GM19395 (cell line): Measurements from ENCODE around the gene TCF7L1.
"Not testable (repeated sequence)": the region's sequence is repeated elsewhere in the genome, so short reads cannot be mapped to it uniquely, and the experiment has no call there.

Experiments used
- ATAC-seq: cut with Tn5 transposase; IDR thresholded peaks from one replicate; pipeline ENCODE4 v1.9.1; 2021; ENCODE audit warnings: mild to moderate bottlenecking, moderate library complexity; ENCODE audit not compliant: unreplicated experiment

The TCF7L1 gene

DNA sequence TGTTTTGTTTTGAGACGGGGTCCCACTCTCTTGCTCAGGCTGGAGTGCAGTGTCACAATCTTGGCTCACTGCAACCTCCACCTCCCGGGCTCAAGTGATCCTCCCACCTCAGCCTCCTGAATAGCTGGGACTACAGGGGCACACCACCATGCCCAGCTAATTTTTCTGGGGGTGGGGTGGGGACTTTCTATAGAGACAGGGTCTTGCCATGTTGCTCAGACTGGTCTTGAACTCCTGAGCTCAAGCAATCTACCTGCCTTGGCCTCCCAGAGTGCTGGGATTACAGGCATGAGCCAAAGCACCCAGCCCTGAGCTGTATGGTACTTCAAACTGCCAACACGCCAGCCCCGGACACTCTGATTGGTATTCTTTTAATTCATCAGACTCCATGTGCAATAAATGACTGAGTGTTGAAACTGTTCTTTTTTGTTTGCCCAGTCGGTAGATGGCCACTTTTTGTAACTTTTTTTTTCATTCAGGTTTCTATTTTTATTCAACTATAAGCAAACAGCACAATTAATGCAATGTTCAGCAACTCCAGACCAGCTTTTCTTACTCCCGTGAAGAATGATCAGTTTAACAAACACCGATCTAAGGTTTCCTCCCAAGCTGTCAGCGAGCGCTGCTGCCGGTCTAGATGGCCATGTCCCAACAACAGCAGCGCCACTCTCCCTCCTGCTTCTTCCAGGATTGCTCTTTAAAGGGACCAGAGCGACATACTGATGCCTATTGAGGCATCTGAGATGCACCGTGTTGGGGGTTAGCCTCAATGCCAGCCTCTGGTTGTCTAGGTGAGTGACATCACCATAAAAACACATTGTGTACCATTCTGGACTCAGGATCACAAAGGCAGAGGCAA is 207.1 kb downstream of the TCF7L1 start:
- ATAC-seq: no peak

DNA sequence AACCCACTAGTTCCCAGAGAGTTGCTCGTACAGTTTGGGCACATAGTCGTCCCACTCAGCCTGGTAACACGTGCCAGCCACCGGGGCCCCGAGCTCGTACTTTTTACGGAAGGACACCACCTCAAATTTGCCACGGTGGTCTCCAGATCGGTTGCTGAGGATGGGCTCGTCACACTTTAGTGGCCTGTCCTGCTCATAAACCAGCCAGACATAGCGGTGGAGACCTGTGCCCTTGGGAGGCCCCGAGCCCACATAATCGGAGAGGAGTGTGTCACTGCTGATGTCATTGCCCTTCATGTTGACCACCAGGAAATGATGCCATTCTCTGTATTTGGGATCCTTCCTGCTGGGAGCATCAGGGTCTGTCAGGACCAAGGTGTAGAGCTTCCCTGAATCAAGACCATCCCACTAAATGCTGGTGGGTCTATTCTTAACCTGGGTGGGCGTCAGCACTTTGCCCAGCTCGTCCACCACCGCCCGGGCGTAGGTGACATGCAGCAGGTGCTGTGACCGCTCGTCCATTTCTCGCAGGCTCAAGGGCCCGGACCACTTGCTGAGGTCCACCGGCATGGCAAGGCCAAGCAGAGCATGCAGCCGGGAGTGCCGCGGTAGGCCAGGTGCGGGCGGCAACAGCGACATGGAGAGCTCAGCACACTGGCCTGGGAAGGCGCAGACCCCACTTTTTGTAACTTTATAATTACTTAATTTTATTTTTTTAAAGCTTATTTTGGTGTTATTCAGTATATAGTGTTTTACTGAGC is 208.3 kb downstream of the TCF7L1 start:
- ATAC-seq: no peak

DNA sequence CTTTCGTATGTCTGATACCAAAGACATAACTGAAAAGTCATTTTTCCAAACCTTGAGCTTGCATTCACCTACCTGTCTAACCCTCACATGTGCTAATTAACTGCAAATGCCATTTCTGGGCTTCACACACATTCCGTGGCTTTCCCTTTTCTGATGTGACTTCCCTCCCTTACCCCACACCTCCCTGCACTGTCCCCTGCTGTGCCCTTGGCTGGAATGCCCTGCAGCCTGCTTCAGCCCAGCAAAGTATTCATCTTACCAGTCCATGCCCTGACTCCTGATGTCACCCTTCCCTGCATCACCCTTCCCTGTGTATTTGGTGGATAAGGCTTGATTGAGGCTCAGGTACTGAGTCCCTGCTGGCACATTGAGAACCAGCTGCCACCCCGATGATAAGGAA is 209.0 kb downstream of the TCF7L1 start:
- ATAC-seq: no peak

DNA sequence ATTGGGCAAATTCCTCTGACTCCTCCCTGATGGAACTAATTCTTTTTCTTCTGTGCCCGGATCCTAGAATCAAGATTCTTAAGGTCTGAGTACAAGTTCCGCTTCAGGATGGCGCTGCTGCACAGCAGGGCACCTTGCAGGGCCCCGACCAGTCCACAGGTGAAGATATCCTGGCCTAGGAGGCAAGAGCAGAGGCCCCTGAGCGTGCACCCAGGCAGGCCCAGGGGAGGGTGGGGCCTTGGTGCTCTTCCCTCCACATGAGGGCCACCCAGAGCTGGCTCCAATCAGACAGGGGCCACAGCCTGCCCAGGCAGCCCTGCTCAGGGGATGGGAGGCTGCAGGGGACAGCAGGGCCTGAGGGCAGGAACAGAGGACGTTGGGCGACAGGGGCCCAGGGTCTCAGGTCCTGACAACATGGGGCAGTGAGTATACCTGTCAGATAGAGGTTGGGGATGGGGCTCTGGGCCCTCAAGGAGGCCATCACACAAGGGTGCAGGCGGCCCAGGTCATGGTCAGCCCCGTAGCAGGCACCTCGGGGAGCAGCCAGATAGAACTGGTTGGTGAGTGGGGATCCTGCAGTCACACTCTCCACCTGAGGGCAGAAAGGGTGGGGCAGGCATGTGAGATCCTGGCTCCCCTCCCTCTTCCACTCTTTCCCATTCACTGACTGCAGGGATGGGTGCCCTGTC is 210.2 kb downstream of the TCF7L1 start:
- ATAC-seq: not testable (repeated sequence)

DNA sequence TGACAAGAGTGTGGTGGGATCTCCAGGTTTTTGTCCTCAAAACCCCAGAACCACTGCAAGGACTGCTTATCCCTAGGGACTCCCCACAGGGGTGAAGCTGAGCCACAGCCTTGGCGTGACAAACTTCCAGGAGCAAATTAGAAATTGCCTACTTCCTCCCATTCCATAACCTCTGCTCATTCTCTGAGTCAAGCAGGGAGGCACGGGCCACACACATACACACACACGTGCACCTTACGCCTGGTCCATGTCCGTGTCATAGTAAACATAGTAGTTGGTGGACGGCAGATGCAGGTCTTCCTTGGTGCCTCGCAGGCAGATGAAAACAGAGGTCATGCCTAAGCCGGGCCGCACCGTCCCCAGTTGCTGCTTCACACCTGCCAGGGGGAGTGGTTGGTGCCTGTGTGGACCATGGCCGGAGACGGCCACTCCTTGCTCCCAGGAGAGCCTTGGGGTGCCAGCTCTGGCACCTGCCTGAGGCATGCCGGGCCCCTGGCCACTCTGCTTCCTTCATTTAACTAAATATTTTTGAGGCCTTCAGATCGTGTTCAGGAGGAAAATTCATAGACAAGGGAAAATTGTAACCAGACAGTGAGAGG is 211.3 kb downstream of the TCF7L1 start:
- ATAC-seq: no peak

DNA sequence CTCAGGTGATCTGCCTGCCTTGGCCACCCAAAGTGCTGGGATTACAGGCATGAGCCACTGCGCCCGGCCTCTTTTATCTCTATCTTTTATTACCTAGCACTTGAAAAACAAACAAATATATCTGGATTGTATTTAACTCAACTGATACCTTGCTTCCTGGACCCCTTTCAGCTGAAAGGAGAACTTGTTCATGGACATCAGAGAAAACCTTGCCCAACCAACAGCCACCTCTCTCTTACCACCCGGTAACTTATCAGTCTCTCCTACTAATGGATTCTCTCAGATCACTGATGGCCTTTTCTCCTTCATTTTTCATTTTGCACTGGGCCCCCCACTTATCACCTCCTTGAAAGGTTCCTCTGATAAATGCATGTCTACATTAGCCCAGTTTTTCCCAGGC is 214.4 kb downstream of the TCF7L1 start:
- no peak for ATAC-seq

DNA sequence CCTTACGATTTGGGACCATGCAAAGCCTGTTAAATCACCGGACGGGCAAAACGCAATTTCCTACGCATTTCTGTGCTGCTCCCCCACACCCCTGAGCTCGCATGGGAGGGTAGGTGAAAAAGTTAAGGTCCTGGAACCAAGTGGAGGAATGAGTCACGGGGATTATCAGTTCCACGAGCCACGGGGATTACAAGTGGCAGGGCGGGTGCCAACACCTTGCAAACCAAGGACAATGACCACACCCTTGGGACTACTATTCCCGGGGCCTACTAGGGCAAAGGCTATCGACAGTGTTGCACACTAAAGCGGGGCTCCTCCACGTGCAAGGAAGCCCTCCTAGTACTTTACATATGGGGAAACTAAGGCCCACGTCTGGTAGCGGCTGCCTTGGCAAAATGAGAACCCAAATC is 220.7 kb downstream of the TCF7L1 start:
- ATAC-seq: no peak

DNA sequence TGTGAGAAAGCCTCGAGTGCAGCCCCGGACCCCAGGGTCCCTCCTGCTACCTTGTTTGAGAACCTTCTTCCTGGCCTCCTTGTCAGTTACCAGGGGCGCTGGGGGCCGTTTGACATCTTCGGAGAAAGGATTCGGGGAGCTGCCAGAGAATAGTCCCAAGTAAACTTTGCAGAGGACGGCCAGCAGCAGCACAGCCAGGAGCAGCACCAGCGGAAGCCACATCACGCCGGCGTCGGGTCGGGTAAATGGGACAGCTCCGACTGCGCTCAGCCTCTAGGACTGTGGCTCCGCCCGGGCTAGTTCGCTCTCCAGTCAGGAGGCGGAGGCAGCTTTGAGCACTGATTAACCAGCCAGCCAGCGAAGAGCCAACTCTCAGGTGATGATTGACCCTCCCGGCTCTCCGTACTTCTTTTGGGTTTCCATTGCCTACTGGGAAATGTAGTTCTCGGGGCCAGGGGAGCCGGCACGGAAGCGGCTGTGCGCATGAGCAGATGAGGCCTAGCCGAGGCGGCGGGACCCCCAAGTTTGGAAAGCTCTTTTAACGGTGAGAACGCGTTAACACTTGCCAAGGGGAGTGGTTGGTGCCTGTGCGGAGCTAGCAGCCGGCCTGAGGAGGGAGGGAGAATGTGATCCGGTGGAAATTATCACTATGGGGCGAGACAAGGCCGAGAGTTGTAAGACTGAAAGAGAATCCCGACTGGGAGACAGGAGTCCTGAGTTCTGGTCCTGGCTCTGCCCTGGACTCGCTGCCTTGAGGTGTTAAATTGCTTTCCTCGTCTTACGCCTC is 221.3 kb downstream of the TCF7L1 start, which contains the start of the genes ELMOD3 and RETSAT:
Gene ELMOD3 (plus strand): TSS at position 484 of the 787 bp plus-strand sequence. CDS start 2,430 bp downstream, outside the sequence.
Gene RETSAT (minus strand): TSS at position 243 of the 787 bp plus-strand sequence. CDS start 21 bp downstream, at position 222.
- peak; percentile 97 for ATAC-seq

DNA sequence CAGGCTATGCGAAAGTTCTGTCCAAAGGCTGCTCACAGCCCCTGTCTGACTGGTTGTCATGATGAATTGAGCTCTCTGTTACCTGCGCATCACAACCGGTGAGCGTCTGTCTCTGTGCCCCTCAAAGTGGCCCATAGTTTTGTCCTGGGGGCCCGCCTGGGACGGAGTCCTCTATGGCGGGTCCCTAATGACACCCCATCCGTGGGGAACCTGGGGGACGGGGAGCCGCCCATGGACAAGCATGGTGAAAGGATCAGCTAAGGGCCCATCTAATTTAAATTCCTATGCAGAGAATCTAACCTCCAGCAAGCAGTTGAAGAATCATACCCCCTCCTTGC is 221.8 kb downstream of the TCF7L1 start:
- peak; percentile 20 for ATAC-seq

DNA sequence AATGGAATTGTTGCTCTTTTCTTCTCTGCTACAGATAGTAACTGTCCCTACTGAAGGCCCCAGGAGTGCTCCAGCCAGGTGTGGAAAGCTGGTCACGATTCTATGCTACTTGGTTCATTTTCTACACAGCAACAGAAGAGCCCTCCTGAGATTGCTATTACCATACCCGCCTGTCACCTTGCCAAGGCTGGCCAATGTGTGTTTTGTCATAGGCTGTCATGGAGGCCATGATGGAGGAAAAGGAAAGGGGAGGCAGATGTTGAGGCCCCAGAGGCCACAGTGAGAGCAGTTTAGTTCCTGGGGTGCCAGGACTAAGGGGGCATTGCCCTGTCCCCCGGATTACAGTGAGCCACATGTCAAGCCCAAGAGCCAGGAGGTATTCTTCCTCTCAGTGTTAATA is 222.3 kb downstream of the TCF7L1 start:
- no peak for ATAC-seq

DNA sequence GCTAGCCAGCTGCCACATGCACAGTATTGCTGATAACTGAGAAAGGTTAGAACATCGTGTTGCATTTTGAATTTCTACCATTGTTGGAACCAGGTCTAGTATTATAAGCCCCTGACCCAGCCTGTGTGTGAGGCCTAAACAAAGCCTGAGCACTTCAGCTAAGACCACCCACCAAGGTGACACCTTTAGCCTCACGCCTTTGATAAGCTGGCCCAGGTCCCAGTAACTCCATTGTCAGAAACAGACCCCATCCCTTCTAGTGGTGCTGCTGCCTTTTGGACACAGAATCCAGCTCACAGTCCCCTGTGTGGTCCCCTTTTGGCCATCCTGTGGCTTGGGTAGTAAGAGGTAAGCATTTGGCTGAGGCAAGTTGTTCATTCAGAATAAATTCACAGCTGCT is 223.0 kb downstream of the TCF7L1 start:
- ATAC-seq: no peak

DNA sequence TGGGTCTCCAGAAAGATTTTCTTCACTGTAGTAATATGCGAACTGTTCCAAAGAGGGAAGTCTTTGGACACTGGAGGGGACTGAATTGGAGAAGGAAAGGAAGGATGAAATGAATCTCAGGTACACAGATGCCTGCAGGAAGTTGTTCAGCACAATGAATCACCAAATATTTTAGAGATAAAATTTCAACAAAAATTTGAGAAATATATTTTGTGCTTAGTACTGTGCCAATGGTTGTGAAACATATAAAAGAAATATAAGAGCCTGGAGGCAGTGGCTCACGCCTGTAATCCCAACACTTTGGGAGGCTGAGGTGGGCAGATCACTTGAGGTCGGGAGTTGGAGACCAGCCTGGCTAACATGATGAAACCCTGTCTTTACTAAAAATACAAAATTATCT is 224.5 kb downstream of the TCF7L1 start:
- no peak for ATAC-seq
